KOPT-K1 (cell line): ENCODE results near the gene LMO4.

Experiments
- H3K27ac ChIP-seq: fragments of 200-600 bp; sonication (generic); 2 replicates; pipeline ENCODE4 v1.5.1; 2016; ENCODE audit warnings: antibody characterized with exemption, mild to moderate bottlenecking, low read depth, low read length; ENCODE audit not compliant: poor library complexity, severe bottlenecking
- H3K36me3 ChIP-seq: fragments of 200-600 bp; sonication (generic); 2 replicates; pipeline ENCODE4 v1.5.1; 2017; ENCODE audit warnings: antibody characterized with exemption, mild to moderate bottlenecking, low read length, moderate library complexity; ENCODE audit not compliant: insufficient read depth
- H3K9me3 ChIP-seq: fragments of 200-600 bp; sonication (generic); 2 replicates; pipeline ENCODE4 v1.5.1; 2017; ENCODE audit warnings: antibody characterized with exemption, low read length, mild to moderate bottlenecking; ENCODE audit not compliant: insufficient read depth, poor library complexity, severe bottlenecking

Gene LMO4

GRCh38 chr1:87328272-87329050, at the start of gene LMO4:
Gene LMO4, plus strand, starts transcription at chr1:87328880. Its CDS starts 3,136 bp downstream, at chr1:87332016.
- H3K9me3 ChIP-seq = no peaks in the 10 kb centered on the region
- peak within 1 kb of the TSS; percentile 42 for H3K27ac ChIP-seq
- H3K36me3 ChIP-seq = no peaks in the 10 kb centered on the region

- H3K9me3 ChIP-seq = no peaks in the 10 kb centered on the region
- H3K36me3 ChIP-seq = no peaks in the 10 kb centered on the region
- no peak overlapping the region for H3K27ac ChIP-seq
Observed at GRCh38 chr1:87279536-87279875, 49.2 kb upstream of the LMO4 start.

GRCh38 chr1:87279966-87280535, 48.6 kb upstream of the LMO4 start:
- no peak overlapping the region for H3K27ac ChIP-seq
- no peaks in the 10 kb centered on the region for H3K9me3 ChIP-seq
- H3K36me3 ChIP-seq = no peaks in the 10 kb centered on the region

- Histone ChIP-seq H3K36me3 (no peaks in the 10 kb centered on the region), H3K9me3 (no peaks in the 10 kb centered on the region), H3K27ac (no peak overlapping the region)
Observed at GRCh38 chr1:87284456-87285240, 44.0 kb upstream of the LMO4 start.

DNA sequence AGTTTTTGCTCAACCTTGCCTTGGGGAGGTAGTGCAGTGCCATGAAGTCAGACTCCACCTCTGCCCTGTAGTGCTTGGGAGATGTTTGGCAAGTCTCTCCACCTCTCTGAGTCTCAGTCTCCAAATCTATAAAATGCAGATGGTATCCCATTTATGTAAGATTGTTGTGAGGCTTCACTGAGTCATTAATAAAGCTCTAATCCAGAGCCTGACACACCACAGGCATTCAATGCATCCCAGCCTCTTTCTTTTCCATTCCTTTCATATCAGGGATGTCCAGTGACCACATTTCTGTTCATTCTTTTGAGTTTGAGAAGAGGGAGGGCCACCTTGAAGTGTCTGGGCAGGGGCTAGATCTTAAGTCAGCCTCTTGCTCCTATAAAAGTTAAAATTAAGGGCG, 37.6 kb upstream of the LMO4 start:
- no peak overlapping the region for H3K27ac ChIP-seq
- H3K9me3 ChIP-seq = no peaks in the 10 kb centered on the region
- H3K36me3 ChIP-seq = no peaks in the 10 kb centered on the region

DNA sequence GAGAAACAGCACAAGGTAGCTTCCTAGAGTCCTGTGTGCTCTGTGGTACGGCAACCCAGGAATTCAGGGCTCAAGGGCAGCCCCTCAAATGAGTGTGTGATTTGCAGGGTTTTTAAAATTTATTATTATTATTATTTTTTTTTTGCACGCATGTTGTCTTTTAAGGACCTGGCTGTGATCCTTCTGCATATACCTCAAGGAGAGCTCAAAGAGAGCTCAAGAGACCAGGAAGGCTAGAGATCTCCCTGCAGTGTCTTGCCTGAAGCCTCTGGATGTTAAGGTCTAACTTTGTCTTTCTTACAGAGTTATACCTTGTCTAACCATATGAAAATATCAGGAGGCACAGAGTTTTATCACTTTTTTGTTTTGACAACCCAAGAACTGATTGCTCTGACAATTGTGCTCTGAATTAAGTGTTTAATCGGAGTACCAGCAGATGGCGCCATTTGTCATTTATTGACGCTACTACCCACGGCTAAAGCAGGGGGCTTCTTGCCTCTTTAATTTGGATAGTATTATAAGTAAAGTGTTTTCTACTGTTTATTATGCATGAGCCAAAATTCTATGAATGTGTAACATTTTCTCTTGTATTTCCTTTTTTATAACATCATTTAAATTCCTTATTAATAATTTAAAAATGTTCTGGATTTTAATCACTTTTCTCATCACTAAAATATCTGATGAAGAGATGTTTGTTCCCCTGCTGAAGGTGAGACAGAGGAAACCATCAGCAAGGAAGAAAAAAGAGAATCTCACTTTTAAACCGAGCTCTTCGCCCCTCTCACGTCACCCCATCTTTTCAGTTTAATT, 35.8 kb upstream of the LMO4 start:
- H3K36me3 ChIP-seq = no peaks in the 10 kb centered on the region

GRCh38 chr1:87294633-87295032, 34.0 kb upstream of the LMO4 start:
- Histone ChIP-seq H3K9me3 (no peaks in the 10 kb centered on the region), H3K27ac (no peak overlapping the region), H3K36me3 (no peaks in the 10 kb centered on the region)

More for the DNA sequence above, 35.8 kb upstream of the LMO4 start:
- Histone ChIP-seq H3K27ac (no peak overlapping the region), H3K9me3 (no peaks in the 10 kb centered on the region)

DNA sequence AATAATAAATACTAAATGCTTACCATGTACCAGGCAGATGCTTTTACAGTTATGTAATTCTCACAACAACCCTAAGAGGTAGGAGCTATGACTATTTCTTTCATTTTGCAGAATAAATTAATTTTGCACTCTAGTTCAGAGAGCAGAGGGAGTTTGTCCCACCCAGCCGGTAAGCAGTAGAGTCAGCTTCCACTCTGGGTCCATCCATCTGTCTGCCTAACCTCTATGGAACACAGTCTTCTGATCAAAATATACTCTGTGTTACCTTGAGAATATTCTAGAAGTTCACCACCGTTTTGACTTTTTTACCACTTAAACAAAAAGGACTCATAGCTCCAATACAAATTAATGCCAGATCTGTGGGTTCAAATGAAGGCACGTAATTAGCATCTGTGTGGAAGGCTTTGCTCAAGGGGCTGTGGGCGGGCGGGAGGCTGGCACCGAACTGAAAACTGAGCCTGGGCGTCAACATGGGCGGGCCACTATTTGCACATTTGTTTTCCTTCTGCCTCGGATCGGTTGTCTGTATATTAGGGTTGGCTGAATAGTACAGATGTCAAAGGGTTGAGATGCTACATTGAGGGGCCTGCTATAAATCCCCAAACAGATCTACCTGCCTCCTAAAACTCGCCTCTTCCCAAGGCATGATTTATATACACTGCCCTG, 33.1 kb upstream of the LMO4 start:
- Histone ChIP-seq H3K36me3 (no peaks in the 10 kb centered on the region), H3K9me3 (no peaks in the 10 kb centered on the region), H3K27ac (no peak overlapping the region)

DNA sequence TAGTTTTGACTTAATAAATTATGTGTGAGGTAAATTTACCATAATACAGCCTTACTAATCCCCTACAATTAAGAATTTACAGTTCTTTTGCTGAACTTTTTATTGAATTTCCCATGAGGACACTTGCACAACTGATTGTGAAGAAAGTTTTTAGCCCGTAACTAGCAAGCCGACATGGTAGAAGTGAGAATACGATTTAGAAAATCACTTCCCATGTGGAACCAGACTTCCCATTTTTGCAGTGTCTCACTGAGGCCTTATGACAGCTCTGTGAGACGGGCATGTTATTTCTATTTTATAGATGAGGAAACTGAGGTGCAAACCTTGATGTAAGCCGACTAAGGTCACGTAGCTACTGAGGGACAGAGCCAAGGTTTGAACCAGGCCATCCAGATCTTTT, 32.5 kb upstream of the LMO4 start:
- H3K9me3 ChIP-seq = no peaks in the 10 kb centered on the region
- no peak overlapping the region for H3K27ac ChIP-seq
- H3K36me3 ChIP-seq = no peaks in the 10 kb centered on the region

- Histone ChIP-seq H3K36me3 (no peaks in the 10 kb centered on the region), H3K9me3 (no peaks in the 10 kb centered on the region)
Observed at GRCh38 chr1:87299661-87300060, 29.0 kb upstream of the LMO4 start.

GRCh38 chr1:87300628-87301027, 28.1 kb upstream of the LMO4 start:
- Histone ChIP-seq H3K27ac (no peak overlapping the region), H3K9me3 (no peaks in the 10 kb centered on the region), H3K36me3 (no peaks in the 10 kb centered on the region)

More at GRCh38 chr1:87299661-87300060, 29.0 kb upstream of the LMO4 start:
- H3K27ac ChIP-seq = no peak overlapping the region

DNA sequence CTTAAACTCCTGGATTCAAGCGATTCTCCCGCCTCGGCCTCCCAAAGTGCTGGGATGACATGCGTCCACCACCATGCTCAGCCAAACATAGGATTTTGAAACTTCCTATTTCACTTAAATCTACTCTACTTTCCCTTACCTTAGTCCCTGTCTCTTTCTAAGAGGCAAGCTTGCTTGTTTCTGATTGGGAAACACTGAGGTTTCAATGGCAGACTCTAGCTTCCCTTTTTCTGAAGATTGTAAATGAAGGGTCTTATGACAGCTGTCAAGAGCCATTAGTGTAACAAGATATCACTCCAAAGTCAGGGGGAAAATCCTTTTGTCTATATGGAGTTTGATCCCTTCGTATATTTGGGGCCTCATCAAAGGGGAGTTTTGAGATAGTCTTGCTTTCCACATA, 23.5 kb upstream of the LMO4 start:
- H3K9me3 ChIP-seq = no peaks in the 10 kb centered on the region
- no peaks in the 10 kb centered on the region for H3K36me3 ChIP-seq
- no peak overlapping the region for H3K27ac ChIP-seq

DNA sequence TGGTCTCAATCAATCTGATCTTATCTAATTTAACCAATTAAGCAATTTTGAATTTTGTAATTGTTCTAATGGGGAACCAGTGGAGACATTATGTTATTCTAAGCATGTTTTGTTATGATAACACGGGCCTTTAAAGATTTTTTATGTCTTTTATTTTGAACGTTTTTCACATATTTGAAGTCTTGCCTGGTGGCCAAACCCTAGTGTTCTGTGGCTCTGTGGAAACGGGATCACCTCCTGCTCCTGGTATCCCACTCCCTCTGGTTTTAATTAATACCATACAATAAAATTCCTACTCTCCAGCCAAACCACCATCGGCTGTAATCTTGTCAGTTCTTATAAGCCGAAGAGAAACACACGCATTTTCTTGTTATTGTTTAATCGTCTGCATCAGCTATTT, 22.9 kb upstream of the LMO4 start:
- Histone ChIP-seq H3K27ac (no peak overlapping the region), H3K36me3 (no peaks in the 10 kb centered on the region), H3K9me3 (no peaks in the 10 kb centered on the region)

DNA sequence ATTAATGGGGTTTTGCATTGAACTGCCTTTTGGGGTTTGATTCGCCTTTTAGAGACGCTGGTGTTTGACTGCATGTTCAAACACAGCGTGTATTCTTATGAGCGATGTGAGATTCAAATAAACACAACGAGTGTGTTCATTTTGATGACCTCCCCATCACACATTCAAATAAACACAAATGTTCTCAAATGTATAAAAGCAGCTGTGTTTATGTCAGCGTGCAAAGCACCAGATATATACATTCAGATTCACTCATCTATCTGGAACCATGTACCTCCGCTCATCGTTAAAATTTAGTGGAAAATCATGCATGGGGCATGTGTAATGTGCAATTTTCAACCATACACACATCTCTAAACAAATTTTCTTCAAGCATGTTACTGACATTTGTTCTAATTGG, 21.4 kb upstream of the LMO4 start:
- Histone ChIP-seq H3K27ac (no peak overlapping the region), H3K36me3 (no peaks in the 10 kb centered on the region), H3K9me3 (no peaks in the 10 kb centered on the region)
